Loucy (cell line): ENCODE measurements around the gene BASP1.

Source experiments
- EZH2phosphoT487 ChIP-seq: fragments of 200-600 bp; IDR thresholded peaks from 2 replicates; pipeline ENCODE4 v1.6.1; 2018; ENCODE audit warnings: antibody characterized with exemption, mild to moderate bottlenecking, moderate library complexity, borderline replicate concordance
- TF ChIP-seq, protein P1 (sequence below): fragments of 200-600 bp; sonication (generic); conservative IDR thresholded peaks from 2 replicates; pipeline ENCODE4 v1.5.1; 2014; ENCODE audit warnings: mild to moderate bottlenecking, antibody characterized with exemption, low read length

DNA sequence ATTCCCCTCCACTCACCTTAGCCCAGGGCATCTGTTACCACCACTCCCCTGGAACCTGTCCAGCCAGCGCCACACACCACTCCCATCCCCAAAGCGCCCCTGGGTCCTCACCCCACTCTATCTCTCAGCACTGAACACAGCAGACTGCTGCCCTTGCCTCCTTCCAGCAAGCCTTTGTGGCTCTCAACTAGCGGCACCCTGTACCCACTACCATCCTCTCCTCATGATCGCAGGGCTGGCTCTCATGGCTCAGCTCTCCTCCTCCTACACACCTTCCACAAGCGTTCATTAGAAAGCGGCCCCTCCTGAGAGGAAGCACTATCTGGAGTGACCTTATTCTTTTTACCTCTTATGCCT is 13.3 kb upstream of the BASP1 start:
- TF ChIP-seq, protein P1, sequence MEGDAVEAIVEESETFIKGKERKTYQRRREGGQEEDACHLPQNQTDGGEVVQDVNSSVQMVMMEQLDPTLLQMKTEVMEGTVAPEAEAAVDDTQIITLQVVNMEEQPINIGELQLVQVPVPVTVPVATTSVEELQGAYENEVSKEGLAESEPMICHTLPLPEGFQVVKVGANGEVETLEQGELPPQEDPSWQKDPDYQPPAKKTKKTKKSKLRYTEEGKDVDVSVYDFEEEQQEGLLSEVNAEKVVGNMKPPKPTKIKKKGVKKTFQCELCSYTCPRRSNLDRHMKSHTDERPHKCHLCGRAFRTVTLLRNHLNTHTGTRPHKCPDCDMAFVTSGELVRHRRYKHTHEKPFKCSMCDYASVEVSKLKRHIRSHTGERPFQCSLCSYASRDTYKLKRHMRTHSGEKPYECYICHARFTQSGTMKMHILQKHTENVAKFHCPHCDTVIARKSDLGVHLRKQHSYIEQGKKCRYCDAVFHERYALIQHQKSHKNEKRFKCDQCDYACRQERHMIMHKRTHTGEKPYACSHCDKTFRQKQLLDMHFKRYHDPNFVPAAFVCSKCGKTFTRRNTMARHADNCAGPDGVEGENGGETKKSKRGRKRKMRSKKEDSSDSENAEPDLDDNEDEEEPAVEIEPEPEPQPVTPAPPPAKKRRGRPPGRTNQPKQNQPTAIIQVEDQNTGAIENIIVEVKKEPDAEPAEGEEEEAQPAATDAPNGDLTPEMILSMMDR = no peak
- no peak for TF ChIP-seq EZH2phosphoT487
